IPS-NIHi7 (cell line): Measurements from ENCODE around the gene VAV2.
"Not testable (repeated sequence)": the region's sequence is repeated elsewhere in the genome, so short reads cannot be mapped to it uniquely, and the experiment has no call there.

Experiments used
- DNase-seq: peaks from one replicate; pipeline ENCODE4 v3.0.0; 2012; ENCODE audit warnings: mixed read lengths; ENCODE audit errors: extremely low spot score

VAV2 gene

GRCh38 chr9:133969681-133970580 lies 22.2 kb downstream of the VAV2 start:
- no peak for DNase-seq

DNA sequence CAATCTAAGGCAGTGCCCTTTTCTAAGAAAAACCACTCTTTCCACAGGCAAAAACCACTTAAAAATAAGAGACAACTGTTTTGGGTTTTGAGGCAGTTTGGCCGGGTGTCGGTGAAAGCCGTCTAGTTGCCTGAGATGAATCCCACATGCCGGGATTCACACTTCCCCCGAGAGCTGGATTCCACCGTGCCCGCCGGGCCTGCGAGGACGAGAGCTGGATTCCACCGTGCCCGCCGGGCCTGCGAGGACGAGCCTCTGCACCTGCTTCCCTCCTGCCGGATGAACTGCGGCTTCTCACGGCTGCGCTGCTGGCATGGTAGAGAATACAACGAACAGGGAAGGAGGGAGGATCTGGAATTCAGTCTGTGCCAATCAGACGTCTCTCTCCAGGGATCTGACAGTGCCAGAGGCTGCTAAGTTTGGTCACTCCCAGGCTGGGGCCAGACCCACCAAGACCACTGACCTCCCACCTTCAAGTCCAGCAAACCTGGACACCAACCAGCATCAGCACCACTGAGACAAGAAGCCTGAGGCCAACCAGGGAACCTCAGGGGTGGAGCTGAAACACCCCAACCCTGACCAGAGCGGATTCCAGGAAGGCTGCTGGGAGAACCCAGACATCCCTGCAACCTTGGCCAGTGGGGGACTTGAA lies 23.0 kb downstream of the VAV2 start:
- DNase-seq = no peak

- DNase-seq = no peak
Measured at GRCh38 chr9:133968428-133968827, 23.7 kb downstream of the VAV2 start.

- DNase-seq = no peak
Measured at GRCh38 chr9:133967024-133967741, 24.9 kb downstream of the VAV2 start.

- no peak for DNase-seq
Measured at GRCh38 chr9:133964463-133964862, 27.7 kb downstream of the VAV2 start.

DNA sequence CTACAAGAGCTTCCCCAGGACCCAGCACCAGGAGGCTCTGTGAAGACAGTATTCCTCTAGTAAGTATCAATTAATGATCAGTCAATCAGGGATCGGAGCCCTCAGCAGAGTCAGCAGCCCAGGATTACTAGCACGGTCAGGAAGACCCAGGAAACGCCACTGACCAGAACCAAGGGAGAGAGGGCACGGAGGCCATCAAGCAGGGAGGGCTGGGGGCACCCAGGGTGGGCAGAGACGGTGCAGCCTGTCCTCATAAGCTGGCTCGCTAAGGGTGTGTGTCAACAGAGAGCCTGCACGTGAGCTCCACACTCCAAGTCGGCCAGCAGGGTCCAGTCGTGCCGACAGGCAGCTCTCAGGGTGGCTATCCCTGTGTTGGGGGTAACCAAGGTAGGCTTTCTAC lies 29.0 kb downstream of the VAV2 start:
- no peak for DNase-seq

DNA sequence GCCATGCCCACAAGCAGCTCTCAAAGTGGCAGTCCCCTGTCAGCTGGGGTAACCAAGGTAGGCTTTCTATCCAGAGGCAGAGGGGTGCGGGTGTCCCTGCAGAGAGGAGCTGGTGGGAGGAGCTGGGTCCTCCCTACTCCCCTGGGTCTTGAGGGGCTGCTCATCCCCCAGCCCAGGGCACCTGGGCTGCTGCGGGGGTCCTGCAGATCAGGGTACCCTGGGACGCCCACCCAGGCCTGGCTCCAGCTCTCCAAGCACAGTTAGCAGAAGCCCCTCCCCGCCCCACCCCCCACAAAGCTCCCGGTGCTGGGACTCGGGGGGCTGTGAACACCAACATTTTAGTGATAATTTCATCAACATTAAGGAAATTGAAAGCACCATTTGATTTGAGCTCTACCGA lies 29.8 kb downstream of the VAV2 start:
- DNase-seq = no peak

DNA sequence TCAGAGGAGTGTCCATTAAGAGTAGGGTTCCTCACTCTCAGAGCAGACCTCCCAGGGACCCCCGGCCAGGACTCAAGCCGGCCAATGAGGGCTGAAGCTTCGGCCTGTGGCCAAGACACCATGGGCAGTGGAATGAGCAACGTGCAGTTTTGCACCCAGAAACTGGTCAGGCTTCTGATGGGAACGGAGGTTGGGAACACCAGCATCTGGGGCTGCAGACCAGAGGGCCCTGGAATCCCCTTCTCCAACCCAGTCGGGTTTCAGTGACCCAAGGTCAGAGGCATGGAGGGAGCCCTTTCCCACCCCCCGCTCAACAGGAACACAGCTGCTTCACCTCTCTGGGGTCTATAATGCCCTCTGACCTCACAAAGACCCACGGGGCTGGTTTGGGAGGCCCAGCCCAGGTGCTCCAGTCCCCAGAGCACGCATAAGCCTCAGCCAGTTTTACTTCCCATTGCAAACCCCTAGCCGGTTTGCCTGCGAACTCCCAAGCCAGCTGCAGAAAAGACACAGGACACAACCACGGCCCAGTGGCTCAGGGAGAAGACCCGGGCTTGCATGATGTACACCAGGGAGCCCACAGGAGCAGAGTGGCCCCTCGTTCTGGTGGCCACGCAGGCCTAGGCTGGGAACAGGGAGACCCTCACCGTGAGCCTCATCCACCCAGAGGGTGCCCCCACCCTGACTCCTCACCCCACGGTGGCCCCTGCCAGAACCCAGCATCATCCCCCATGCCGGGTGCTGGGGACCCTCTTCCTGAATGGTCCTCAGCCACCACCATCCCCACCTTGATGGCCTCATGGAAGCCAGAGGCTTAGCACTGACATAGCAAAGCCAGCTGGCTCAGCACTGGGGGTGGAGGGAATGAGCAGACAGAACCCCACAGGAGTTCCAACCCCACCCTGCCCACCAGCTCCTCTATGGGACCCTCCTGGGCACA lies 30.6 kb downstream of the VAV2 start:
- DNase-seq = no peak

- DNase-seq = no peak
Measured at GRCh38 chr9:133960568-133961129, 31.5 kb downstream of the VAV2 start.

- DNase-seq = no peak
Measured at GRCh38 chr9:133959966-133960567, 32.1 kb downstream of the VAV2 start.

- DNase-seq = no peak
Measured at GRCh38 chr9:133959171-133959570, 33.0 kb downstream of the VAV2 start.

- DNase-seq = no peak
Measured at GRCh38 chr9:133958756-133959155, 33.4 kb downstream of the VAV2 start.

DNA sequence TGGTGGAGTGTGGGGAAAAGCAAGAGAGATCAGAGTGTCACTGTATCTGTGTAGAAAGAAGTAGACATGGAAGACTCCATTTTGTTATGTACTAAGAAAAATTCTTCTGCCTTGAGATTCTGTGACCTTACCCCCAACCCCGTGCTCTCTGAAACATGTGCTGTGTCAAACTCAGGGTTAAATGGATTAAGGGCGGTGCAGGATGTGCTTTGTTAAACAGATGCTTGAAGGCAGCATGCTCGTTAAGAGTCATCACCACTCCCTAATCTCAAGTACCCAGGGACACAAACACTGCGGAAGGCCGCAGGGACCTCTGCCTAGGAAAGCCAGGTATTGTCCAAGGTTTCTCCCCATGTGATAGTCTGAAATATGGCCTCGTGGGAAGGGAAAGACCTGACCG lies 34.4 kb downstream of the VAV2 start:
- DNase-seq = not testable (repeated sequence)

DNA sequence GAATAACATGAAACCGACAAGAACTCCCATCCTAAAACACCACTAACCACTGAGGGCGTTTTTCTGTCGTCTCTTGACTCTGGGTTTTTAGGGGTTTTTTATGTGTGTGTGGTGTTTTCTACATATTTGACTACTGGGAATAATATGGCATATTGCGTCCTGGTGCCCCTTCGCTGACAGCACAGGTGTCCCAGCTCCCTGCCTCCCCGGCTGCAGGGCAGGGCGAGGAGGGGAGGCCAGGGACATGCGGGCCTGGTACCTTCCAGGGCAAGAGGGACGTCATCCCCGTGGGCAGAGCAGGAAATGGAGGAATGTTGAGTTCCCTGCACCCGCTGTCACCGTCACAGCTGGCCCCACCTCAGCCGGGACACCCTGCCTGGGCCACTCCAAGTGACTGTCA lies 34.8 kb downstream of the VAV2 start:
- no peak for DNase-seq

DNA sequence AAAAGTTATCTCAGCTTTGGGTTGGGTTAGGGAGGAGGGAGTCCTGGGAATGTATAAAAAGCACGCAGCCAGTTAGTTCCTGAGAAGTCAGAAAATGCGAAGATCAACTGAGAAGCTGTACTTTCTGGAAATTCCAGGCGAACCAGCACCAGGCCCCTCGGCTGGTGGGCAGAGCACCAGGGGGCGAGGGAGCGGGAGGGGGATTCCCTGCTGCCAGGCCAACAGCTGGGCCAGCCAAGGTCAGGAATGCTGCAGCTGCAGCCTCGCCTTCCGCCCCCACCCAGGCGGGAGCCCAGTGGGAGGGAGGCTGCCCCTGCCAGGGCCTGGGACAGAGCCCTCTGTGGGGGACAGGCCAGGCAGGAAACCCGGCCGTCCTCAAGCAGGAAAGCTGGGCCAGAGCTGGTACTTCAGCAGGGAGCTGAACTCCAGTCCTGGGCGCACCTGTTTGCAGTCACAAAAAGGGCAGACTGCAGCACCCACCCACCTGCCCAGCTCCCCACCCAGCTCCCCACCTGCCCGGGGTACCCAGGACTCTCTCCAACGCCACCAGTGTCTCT lies 35.5 kb downstream of the VAV2 start:
- DNase-seq = peak; percentile 74

DNA sequence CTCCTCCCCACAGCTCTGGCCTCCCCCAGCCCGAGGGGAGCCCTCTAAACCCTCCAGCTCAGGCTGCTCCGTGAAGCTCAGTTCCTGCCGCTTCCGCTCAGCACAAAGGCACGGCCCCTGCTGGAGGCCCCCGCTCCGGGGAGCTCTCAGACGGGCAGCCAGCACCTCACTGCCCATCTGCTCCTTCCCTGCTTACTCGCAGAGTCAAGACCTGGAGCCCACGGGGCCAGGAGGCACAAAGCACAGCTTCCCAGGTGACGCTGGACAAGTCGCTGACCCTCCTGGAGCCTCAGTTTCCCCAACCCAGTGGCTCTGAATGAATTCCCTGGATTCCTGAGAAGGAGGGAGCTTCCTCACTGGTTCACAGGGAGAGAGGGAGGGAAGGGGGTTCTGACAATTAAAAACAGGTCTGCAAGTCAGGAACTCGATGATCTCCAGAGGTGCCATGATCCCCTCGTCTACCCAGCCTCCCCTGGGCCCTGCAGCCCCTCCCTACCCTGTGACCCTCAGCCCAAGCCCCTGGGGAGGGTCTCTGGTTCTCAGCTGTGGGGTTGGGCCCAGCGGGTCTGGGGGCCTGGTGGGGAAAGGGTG lies 36.2 kb downstream of the VAV2 start:
- peak; percentile 85 for DNase-seq

GRCh38 chr9:133954862-133955529 lies 37.1 kb downstream of the VAV2 start:
- no peak for DNase-seq

GRCh38 chr9:133953976-133954709 lies 38.0 kb downstream of the VAV2 start:
- no peak for DNase-seq

GRCh38 chr9:133953621-133953975 lies 38.5 kb downstream of the VAV2 start:
- DNase-seq = no peak
